Middle frontal gyrus (tissue), 1 donor: ENCODE measurements around the gene LRCOL1.

Experiments used
- DNase-seq: peaks from one replicate; pipeline ENCODE4 v3.0.0-alpha.2; 2015; ENCODE audit warnings: low spot score; ENCODE audit errors: extremely low spot score

Gene LRCOL1

GRCh38 chr12:132635076-132635955 lies 24.9 kb upstream of the LRCOL1 start:
- no peak for DNase-seq

GRCh38 chr12:132634411-132634990 lies 24.1 kb upstream of the LRCOL1 start:
- no peak for DNase-seq

GRCh38 chr12:132633901-132634300 lies 23.5 kb upstream of the LRCOL1 start:
- no peak for DNase-seq

- no peak for DNase-seq
Measured at GRCh38 chr12:132633398-132633797, 23.0 kb upstream of the LRCOL1 start.

- no peak for DNase-seq
Measured at GRCh38 chr12:132632521-132633228, 22.3 kb upstream of the LRCOL1 start.

DNA sequence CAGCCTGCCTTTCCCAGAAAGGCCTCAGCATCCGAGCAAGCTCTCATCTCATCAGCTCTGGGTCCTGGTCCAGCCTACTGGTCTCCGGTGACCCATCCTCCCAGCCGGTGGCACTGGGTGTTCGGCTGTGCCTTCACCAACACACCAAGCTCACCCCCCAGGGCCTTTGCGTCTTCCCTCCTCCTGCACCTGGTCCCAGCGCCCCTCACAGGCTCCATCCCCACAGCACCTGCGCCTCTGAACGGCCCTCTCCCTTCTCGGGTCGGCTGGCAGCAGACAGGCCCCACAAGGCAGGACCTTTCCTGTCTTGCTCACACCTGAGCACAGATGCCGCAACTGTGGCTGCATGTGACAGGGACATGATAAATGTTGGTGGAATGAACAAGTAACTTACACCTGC lies 21.3 kb upstream of the LRCOL1 start:
- DNase-seq = no peak

DNA sequence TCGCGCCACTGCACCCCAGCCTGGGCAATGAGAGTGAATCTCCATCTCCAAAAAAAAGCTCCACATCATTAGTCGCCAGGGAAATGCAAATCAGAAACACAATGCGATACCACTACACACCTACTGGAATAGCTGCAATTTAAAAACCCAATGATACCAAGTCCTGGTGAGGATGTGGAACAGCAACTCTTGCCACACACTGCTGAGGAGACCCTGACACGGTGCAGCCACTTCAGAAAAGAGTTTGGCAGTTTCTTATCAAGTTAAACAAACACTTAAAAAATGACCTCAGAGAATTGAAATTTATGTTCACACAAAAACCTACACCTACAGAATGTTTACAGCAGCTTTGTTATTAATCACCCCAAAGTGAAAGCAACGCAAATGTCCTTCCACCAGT lies 20.3 kb upstream of the LRCOL1 start:
- no peak for DNase-seq

GRCh38 chr12:132629330-132629729 lies 18.9 kb upstream of the LRCOL1 start:
- DNase-seq = no peak

- DNase-seq = no peak
Measured at GRCh38 chr12:132625731-132626430, 15.5 kb upstream of the LRCOL1 start.

DNA sequence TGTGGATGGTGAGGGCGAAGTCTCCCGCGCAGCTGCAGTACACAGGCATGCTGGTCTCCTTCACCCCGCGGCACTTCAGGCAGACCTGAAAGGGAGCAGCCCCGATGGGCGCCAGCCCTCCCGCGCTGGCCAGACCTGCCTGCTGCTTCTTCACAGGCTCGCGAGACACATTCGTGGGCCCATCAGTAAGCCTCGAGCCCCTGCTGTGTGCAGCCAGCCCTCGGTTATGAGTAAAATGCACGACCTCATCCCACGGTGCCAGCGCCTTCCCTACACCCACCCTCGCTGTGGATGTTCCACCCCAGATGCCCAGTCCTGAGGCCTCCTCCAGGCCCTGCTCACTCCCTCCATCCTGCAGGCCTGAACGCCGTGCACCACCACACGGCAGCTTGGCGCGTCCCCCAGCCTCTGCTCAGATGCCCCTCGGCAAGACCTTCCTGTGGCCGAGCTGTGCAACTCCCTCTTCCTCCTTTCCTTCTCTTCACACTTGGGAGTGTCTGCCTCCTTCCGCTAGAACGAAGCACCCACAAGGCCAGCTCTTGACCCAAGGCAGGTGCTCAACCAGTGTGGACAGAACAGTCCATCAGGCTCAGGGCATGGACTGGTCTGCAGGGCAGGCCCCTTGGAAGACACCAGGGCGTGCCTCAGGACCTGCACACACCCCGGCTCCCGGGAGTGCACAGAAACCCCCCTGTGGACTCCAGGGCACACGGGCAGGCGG lies 14.7 kb upstream of the LRCOL1 start:
- no peak for DNase-seq

- no peak for DNase-seq
Measured at GRCh38 chr12:132624186-132624855, 13.9 kb upstream of the LRCOL1 start.

- no peak for DNase-seq
Measured at GRCh38 chr12:132623072-132623869, 12.9 kb upstream of the LRCOL1 start.

DNA sequence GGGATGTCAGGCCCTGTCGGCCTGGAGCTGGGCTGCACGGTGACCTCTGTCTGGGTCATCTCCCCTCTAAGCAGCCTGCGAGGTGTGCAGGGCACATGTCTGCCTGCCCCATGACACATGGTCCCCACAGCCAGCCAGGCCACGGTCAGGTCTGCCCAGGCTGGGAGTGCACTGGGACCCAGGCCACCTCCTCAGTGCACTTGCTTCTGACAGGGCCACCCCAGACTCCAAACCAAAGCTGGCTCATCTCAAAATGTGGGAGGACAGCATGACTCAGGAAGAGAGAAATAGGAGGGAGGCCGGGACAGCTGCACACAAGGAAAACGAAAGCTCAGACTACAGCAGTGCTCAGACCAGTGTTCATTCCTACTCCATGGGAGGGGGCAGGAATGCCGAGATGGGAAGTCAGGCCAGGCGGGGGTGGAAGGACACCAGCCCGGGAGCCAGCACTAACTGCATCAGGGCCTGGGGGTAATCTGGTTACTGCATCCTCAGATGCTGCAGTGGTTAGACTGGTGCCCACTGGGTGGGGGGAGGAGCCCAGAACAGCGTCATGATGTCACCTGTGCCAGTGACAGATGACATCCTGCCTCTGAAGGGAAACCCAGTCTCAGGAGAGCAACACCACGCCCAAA lies 12.2 kb upstream of the LRCOL1 start:
- peak; percentile 5 for DNase-seq

- no peak for DNase-seq
Measured at GRCh38 chr12:132621657-132622435, 11.5 kb upstream of the LRCOL1 start.

DNA sequence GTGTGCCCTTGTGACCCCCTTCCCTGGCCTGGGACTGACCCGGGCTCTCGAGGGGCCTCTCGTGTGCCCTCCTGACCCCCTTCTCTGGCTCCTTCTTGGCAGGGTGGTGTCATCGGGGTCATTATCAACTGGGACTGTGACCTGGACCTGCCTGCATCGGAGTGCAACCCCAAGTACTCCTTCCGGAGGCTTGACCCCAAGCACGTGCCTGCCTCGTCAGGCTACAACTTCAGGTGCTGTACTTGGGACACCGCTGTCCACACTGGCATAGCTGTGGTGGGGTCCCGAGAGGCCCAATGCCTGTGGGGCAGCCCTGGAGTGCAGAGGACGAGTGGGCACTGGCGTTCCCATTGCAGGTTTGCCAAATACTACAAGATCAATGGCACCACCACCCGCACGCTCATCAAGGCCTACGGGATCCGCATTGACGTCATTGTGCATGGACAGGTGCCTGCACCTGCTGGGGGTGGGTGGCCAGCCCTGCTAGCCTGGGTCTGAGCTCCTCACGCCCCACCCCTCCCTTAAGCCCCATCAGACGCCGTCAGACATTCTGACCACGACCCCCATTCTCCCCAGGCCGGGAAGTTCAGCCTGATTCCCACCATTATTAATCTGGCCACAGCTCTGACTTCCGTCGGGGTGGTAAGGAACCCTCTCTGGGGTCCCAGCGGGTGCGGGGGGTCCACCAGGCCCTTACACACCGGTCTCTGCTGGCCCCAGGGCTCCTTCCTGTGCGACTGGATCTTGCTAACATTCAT lies 10.7 kb upstream of the LRCOL1 start:
- DNase-seq = no peak

- no peak for DNase-seq
Measured at GRCh38 chr12:132620113-132620898, 9.9 kb upstream of the LRCOL1 start.
